Measurements from ENCODE around the gene OR2T29.
"Not testable (repeated sequence)": the region's sequence is repeated elsewhere in the genome, so short reads cannot be mapped to it uniquely, and the experiment has no call there.

Gene OR2T29, protein sequence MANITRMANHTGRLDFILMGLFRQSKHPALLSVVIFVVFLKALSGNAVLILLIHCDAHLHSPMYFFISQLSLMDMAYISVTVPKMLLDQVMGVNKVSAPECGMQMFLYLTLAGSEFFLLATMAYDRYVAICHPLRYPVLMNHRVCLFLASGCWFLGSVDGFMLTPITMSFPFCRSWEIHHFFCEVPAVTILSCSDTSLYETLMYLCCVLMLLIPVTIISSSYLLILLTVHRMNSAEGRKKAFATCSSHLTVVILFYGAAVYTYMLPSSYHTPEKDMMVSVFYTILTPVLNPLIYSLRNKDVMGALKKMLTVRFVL

DNA sequence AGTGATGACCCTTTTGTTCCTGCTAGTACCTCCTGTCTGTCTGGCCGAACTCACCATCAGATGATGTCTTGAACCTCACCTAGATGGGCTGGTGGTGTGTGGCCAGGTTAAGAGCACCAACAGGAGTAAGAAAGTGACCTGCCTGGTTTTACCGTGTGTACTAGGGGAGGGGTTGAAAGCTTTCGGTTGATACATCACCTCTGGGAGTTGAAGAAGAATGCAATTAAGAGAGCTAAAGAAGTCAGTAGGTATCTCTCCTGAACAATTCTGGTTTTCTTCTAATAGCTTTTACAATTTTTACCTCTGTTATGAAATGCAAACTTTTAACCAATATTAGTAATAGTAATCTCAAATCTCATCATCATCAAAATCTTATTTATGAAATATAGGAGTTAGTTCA lies at the start of gene OR2T29:
TSS of gene OR2T29 (minus strand) at position 101 of the 400 bp plus-strand sequence. CDS start 3,281 bp downstream, outside the sequence.
- in situ Hi-C loops (cut with MboI; ENCODE audit: low sequenced_read_pairs), result not testable (repeated sequence)

DNA sequence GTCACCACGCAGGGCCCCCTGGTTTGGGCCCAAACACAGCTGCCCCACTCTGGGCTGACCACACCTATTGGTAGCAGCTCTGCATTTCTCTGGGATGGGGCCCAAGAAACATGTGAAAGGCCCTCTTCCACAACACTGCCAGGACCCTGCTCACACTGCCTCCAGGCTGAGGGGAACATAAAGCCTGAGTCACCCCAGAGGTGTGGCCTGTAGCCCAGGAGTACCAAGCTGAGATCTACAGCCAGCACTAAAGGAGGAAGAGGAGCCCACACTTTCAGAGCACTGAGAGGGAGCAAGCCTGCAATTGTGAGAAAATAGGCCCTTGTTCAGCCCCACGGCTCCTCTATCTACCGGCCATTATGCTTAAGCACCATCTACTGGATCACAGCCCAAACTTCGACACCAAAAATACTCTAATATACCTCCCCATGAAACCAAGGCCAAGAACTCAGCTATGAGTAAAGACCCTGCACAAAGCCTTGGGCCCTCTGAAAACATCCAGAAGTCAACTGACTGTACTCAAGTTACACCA lies 49.4 kb upstream of the OR2T29 start:
- in situ Hi-C loops (cut with MboI; ENCODE audit: low sequenced_read_pairs), result no loop called here

DNA sequence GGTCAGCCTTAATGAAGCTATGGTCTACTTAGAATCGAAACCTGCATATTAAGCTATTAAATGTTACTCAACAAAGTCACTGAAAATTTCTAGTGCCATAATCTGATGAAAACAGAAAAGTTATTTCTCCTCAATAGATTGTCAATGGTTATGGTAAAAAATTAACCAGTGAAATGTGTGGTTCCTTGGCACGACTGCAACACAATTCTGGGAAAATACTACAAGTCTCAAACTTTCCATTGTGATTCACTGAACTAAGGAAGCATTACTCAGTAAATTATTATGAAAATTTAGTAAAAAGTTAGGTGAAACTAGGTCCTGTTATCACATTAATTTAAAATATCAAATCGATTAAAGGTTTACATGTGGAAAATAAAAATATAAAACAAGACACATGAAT lies 47.7 kb upstream of the OR2T29 start:
- in situ Hi-C loops (cut with MboI; ENCODE audit: low sequenced_read_pairs), result no loop called here

DNA sequence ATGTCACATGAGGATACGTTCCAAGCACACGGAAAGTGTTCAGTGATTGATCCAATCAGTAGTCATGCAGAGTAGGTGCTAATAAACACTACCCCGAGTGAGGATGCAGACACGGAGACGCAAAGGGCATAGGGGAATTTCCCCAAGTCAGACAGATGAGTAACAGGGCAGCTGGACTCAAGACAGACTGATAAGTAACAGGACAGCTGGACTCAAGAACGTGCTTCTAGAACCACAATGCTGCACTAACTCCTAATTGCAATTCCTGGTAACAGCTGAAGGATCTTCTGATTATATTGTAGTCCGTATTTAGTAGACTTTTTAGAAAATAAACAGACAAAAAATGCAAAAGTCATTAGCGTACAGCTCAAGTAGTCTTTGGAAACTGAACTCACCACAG lies 36.8 kb upstream of the OR2T29 start:
- in situ Hi-C loops (cut with MboI; ENCODE audit: low sequenced_read_pairs), result no loop called here

DNA sequence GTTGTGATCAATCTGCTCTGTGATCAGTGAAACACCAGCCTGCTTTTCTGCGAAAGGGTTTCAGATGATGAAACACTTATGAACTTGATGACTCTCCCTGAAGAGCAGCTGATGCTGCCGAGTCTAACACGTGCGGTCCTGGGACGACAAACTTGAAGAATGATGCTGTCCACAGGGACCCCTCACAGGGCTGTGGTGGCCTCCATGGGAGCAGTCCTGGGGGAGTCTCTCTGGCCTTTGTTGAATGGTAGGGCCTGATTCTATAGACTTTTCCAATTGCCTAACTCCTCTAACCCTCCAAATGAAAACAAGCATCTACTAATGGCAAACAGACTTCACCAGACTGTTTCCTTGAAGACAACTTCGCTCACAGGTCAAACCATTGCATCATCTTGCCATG lies 35.0 kb upstream of the OR2T29 start, which contains the start of gene OR2T10:
TSS of gene OR2T10 (minus strand) at position 112 of the 400 bp plus-strand sequence. CDS start 3,932 bp downstream, outside the sequence.
- in situ Hi-C loops (cut with MboI; ENCODE audit: low sequenced_read_pairs), result no loop called here

DNA sequence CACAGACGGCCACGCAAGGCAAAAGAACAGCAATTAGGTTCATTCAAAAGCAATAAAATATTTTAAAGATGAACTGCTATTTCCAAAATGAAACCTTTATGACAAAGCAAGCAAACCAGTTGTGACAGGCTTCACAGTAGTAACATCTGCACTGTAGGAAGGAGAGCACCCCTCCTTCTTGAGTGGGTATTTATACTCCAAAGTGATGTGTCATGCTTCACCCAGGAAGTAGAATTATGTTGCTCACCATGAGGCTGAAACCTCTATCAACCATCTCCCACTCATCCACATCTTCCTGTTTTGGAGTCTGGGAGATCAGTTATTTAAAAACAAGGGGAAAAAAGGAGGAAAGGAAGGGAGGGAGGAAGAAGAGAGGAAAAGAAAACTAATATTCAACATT lies 34.0 kb upstream of the OR2T29 start:
- in situ Hi-C loops (cut with MboI; ENCODE audit: low sequenced_read_pairs), result no loop called here

DNA sequence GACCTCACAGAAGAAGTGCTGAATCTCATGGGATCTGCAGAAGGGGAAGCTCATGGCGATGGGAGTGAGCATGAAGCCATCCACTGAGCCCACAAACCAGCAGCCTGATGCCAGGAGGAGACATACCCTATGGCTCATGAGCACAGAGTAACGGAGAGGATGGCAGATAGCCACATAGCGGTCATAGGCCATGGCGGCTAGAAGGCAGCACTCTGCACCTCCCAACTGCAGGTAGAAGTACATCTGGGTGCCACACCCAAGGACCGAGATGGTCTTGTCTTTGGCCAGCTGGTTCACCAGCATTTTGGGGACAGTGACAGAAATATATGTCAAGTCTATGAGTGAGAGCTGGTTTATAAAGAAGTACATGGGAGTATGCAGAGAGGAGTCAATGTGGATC lies 30.7 kb upstream of the OR2T29 start:
- in situ Hi-C loops (cut with MboI; ENCODE audit: low sequenced_read_pairs), result no loop called here

DNA sequence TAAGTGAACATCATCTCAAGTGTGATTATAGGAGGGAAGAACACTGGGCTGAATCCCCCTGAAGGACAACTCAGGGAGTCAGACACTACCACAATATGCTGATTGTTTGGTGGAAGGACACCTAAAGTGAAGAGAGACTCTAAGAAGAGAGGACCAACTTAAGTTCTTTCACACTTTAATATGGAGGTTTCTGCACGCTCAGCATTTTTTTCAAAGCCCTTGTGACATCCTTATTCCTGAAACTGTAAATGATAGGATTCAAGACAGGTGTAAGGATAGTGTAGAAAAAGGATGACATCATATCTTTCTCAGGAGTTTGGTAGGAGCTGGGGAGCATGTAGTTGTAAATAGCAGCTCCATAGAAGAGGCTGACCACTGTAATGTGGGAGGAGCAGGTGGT lies 30.1 kb upstream of the OR2T29 start:
- in situ Hi-C loops (cut with MboI; ENCODE audit: low sequenced_read_pairs), result no loop called here

DNA sequence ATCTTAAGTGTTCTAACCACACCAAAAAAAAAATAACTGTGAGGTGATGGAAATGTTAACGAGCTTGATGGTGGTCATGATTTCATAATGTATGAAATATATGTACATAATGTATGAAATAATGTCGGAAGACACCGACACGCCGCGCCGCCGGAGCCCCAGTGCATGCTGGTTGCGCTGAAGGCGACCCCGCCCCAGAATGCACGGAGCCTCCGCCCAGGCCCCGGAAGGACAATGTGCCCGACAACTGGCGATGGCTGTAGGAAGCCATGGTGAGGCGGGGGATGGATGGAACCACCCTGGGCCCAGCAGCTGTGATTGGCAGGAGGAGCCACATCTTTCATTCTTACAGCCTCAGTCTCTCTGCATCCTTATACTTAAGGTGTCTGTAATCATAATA lies 27.5 kb upstream of the OR2T29 start:
- in situ Hi-C loops (cut with MboI; ENCODE audit: low sequenced_read_pairs), result no loop called here

DNA sequence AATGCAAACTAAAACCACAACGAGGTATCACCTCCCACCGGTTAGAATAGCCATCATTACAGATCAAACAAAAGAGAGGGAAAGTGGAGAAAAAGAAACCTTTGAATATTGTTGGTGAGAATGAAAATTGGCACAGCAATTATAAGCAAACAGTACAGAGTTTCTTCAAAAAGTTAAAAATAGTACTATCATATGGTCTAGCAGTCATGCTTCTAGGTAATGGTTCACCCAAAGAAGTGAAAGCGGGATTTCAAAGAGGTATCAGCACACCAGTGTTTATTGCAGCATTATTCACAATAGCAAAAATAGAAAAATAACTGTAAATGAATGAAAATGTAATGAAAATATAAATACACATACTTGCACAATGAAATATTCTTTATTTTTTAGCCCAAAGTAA lies 26.8 kb upstream of the OR2T29 start:
- in situ Hi-C loops (cut with MboI; ENCODE audit: low sequenced_read_pairs), result no loop called here

DNA sequence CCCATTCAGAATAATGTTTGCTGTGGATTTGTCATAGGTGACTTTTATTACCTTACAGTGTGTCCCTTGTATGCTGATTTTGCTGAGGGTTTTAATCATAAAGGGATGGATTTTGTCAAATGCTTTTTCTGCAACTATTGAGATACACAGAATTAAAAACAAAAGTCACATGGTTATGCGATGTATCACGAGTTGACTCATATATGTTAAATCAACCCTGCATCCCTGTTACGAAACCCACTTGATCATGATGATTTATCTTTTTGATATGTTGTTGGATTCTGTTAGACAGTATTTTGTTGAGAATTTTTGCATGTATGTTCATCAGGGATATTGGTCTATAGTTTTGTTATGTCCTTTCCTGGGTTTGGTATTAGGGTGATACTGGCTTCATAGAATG lies 22.7 kb upstream of the OR2T29 start:
- in situ Hi-C loops (cut with MboI; ENCODE audit: low sequenced_read_pairs), result no loop called here

DNA sequence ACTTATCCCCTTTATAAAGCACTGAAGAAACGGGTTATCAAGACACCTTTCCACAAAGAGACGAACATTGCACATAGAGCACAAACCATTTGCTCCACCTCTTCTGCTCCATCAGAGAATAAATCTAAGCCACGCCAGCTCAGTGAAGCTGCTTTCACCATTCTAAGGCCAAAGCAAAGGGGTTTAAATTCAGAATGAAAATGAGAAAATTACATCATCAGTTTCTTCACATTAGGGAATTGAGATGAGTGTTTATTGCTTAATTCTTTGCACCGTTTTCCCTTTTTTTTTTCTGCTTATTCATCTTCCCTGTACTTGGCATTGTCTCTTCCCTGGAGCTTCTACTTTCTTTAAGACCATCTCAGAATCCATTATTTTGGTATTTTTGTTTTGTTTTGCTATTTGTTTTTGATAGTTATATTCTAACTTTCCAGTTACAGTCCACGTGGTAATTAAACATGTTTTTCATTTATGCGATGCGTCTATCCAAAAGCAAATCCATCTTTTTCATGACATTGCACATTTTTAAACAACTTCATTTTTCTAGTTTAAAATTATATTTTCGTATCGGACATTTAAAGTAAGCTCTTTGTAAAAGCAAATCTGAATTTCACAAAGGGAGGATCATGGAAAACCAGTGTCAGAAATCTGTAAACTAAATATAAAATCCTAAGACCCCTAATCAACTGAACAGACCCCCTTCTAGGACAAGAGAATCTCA lies 13.8 kb upstream of the OR2T29 start:
- in situ Hi-C loops (cut with MboI; ENCODE audit: low sequenced_read_pairs), result no loop called here

DNA sequence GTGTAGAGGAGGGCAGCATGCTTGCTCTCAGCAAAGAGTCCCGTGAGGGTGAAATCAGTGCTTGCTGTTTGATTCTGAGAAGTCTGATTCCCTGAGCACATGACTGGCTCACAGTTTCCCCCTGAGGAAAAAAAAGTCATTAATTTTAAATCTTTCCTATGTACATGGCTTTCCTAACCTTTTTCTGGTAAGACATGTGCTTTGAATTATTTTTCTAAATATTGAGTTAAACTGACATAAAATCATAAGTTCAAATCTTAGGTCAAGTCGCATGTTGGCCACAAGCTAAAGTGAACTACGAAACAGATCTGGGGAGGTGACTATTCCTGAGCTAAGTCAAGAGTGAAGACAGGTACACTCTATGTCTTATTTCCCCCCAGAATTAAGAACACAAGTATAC lies 12.1 kb upstream of the OR2T29 start, which contains the start of gene OR2T34:
TSS of gene OR2T34 (minus strand) at position 101 of the 400 bp plus-strand sequence. CDS start at position 101, 0 bp downstream.
- in situ Hi-C loops (cut with MboI; ENCODE audit: low sequenced_read_pairs), result not testable (repeated sequence)

DNA sequence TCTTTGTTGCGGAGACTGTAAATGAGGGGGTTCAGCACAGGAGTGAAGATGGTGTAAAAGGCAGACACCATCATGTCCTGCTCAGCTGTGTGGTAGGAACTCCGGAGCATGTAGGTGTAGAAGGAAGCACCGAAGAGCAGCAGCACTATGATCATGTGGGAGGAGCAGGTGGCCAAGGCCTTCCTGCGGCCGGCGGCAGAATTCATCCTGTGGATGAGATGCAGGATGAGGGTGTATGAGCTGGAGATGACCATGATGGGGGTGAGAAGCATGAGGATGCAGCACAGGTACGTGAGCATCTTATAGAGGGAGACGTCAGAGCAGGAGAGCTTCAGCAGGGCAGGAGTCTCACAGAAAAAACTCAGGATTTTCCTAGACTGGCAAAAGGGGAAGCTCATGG lies 11.3 kb upstream of the OR2T29 start:
- in situ Hi-C loops (cut with MboI; ENCODE audit: low sequenced_read_pairs), result not testable (repeated sequence)

DNA sequence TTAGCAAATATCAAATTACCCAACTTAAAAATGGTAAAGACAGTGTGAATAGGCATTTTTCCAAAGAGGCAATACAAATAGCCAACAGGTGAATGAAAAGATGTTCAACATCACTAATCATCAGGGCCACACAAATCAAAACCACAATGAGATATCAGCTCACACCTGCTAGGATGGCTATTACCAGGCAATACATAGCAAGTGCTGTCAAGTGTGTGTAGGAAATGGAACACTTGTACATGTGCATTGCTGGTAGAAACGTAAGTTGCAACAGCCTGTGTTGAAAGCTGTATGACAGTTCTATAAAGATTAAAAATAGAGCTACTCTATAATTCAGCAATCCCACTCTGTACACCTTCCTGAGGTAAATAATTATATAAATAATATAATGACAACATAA lies 9.5 kb upstream of the OR2T29 start:
- in situ Hi-C loops (cut with MboI; ENCODE audit: low sequenced_read_pairs), result not testable (repeated sequence)

DNA sequence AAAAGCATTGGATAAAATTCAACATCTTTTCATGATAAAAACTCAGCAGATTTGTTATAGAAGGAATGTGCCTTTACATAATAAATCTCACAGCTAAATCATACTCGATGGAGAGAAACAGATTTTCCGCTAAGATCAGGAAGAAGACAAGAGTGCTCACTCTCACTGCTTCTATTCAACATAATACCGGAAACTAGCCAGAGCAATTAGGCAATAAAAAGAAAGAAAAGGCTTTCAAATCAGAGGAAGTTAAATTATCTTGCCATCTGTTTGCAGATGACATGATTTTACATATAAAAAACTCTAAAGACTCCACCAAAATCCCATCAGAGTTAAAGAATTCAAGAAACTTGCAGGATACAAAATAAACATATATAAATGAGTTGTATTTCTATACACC lies 8.2 kb upstream of the OR2T29 start:
- in situ Hi-C loops (cut with MboI; ENCODE audit: low sequenced_read_pairs), result not testable (repeated sequence)

DNA sequence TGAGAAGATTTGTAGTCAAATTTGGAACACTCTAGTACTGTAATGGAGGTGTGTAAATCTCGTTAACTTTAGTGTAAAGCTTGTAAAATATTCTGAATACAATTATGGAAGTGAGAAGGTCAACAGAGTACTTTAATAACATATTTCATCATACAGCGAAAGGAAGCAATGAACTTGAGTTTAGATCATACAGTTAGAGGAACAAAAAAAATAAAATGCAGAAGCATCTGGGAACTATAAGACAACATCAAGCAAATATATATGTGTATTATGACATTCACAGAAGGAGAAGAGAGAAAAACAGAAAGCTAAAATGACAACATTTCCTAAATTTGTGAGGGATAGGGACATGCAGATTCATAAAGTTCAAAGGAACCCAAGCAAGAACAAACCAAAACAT lies 6.5 kb upstream of the OR2T29 start:
- in situ Hi-C loops (cut with MboI; ENCODE audit: low sequenced_read_pairs), result not testable (repeated sequence)

DNA sequence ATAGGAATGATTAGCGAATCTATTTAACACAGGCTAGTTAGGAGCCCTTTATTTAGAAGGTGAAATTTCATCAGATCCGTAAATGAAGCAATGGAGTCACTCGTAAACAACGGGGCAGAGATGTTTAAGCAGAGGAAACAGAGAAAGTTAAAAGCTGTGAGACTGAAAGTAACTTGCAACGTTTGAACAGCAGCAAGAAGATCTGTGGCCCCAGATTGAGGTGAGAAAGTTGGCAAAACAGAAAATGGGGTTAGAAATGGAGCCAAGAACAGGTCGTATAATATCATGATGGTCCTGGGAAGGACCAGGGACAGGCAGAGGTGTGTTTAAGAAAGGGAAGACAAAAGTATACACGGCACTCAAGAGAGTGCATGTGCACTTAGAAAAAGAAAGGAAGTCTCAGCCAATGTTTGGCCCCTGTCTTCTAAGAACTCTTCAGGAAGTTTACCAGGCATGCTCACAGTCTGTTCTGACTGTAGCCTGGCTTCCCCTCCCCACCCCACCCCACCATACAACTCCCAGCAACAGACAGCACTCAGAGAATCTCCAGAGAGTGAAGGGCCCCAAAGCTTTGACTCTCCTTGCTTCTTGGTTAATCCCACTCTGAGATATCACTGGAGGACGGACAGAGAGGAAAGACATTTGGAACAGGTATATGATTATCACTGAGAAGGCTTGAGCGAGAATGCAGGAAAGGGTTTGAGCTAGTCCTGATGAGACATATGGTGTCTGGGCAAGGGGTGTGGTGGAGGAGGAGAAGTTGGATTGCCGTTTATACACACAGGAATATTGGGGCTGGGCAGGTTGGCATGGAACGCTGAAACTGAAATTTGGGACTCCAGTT lies 3.2 kb upstream of the OR2T29 start:
- in situ Hi-C loops (cut with MboI; ENCODE audit: low sequenced_read_pairs), result not testable (repeated sequence)

DNA sequence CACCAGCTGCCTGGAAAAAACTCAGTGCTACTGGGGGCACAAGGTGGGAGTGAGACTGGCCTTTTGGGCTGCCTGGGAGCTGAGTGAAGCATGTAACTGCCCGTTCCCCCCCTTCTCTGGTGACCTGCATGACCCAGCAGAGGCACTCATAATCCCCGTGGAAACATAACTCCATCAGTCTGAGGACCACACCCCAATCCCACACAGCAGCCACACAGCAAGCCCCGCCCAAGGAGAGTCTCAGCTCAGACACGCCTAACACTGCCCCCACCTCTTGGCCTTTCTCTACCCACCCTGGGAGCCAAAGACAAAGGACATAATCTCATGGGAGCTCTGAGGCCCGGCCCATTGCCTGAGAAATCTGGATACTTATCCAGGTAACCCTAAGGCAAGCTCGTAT lies 11.5 kb downstream of the OR2T29 start:
- in situ Hi-C loops (cut with MboI; ENCODE audit: low sequenced_read_pairs), result not testable (repeated sequence)

DNA sequence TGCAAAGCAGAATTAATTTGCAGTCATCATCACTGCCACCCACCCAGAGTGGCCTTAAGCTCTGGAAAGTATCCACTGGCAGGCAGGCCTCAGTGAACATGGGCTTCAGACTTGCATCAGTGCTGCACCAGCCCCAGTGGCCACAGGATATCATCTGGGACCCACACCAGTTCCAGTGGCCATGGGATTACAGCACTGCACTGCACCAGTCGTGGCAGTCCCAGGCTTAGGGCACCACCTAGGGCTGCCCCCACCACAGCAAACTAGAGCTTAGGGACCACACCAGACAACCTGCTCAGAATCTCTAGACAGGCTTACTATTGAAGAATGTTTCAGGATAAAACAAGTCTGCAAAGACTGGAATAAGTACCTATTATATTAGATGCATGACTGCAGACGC lies 15.2 kb downstream of the OR2T29 start:
- in situ Hi-C loops (cut with MboI; ENCODE audit: low sequenced_read_pairs), result not testable (repeated sequence)

DNA sequence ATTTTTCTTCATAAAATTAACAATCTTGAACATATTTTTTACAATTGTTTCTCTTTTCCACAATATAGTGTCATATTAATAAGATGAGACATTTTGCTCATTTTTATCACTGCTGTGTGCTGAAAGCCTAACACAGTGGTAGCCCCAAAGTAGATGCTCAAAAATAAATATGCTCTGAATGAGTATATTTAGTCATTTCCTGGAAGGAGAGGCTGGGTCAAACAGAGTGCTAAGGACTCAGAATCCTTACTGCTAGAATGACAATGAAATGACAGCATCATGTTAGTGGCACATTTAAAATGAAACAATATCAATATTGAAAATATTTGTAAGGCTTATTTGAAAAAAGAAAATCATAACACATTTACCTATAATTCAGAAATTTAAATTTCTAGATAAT lies 25.1 kb downstream of the OR2T29 start:
- in situ Hi-C loops (cut with MboI; ENCODE audit: low sequenced_read_pairs), result not testable (repeated sequence)
